IMR-90 (cell line): ENCODE data around the gene MID2. TPM values are rescaled to one million over a fixed set of nuclear protein-coding genes. Genes with fewer than 3 reads are reported as not detected.

Experiments used
- ATAC-seq: fragments of 200-7000 bp; cut with Tn5 transposase; 2 replicates; pipeline ENCODE4 v1.9.1; 2020; ENCODE audit warnings: low read depth, mild to moderate bottlenecking, moderate library complexity
- BruUV-seq: library from RNA; stranded (reverse); fragments of 400-500 nt; replicated peaks from 2 replicates; lab custom pipeline; 2021; lab: Mats Ljungman, UMichigan
- CTCF ChIA-PET: fragments of 300-600 bp; formaldehyde crosslinking; extraction: SDS; loops from one replicate; lab custom pipeline; 2021; ENCODE audit warnings: antibody characterized with exemption; lab: Yijun Ruan, JAX
- POLR2A ChIA-PET: fragments of 300-600 bp; sonication (Branson Sonifier 250); formaldehyde crosslinking; loops from one replicate; lab custom pipeline; 2022; ENCODE audit warnings: antibody characterized with exemption; ENCODE audit not compliant: unreplicated experiment; lab: Charles Lee
- DNase-seq: peaks from one replicate; pipeline ENCODE4 v3.0.0; 2013
- H2AFZ ChIP-seq: replicated peaks from 2 replicates; pipeline ENCODE3; 2013; ENCODE audit warnings: low read length, mild to moderate bottlenecking; ENCODE audit not compliant: poor library complexity
- H2AK5ac ChIP-seq: 2 replicates; pipeline ENCODE4 v1.6.1; 2013; ENCODE audit warnings: low read depth, low read length, inconsistent platforms
- H2AK9ac ChIP-seq: replicated peaks from 2 replicates; pipeline ENCODE3; 2013; ENCODE audit warnings: mild to moderate bottlenecking, low read depth, low read length, moderate library complexity; ENCODE audit not compliant: poor library complexity
- H2BK120ac ChIP-seq: 2 replicates; pipeline ENCODE4 v1.6.1; 2013; ENCODE audit warnings: low read depth, low read length, inconsistent platforms
- H2BK15ac ChIP-seq: 3 replicates; pipeline ENCODE4 v1.6.1; 2013; ENCODE audit warnings: low read depth, low read length, inconsistent platforms
- H2BK20ac ChIP-seq: 2 replicates; pipeline ENCODE4 v1.6.1; 2013; ENCODE audit warnings: low read depth, mild to moderate bottlenecking, inconsistent platforms, low read length, moderate library complexity
- H2BK5ac ChIP-seq: 2 replicates; pipeline ENCODE4 v1.6.1; 2013; ENCODE audit warnings: mild to moderate bottlenecking, low read depth, low read length, inconsistent platforms; ENCODE audit not compliant: poor library complexity, severe bottlenecking
- H3K14ac ChIP-seq: replicated peaks from 2 replicates; pipeline ENCODE4 v1.6.1; 2013; ENCODE audit warnings: low read depth, low read length, inconsistent platforms
- H3K18ac ChIP-seq: 2 replicates; pipeline ENCODE4 v1.6.1; 2013; ENCODE audit warnings: low read depth, low read length, control low read depth
- H3K23ac ChIP-seq: 2 replicates; pipeline ENCODE4 v1.6.1; 2013; ENCODE audit warnings: low read depth, low read length, inconsistent platforms
- H3K27ac ChIP-seq: 2 replicates; pipeline ENCODE4 v1.5.1; 2013; ENCODE audit warnings: mild to moderate bottlenecking, control low read depth, low read length; ENCODE audit not compliant: insufficient read depth
- H3K27me3 ChIP-seq: 2 replicates; pipeline ENCODE4 v1.6.1; 2013; ENCODE audit warnings: low read length; ENCODE audit not compliant: control insufficient read depth, insufficient read depth
- H3K36me3 ChIP-seq: 2 replicates; pipeline ENCODE4 v1.6.1; 2013; ENCODE audit warnings: low read length, mixed read lengths; ENCODE audit not compliant: control insufficient read depth, insufficient read depth
- H3K4ac ChIP-seq: 2 replicates; pipeline ENCODE4 v1.6.1; 2013; ENCODE audit warnings: low read depth, low read length, inconsistent platforms
- H3K4me1 ChIP-seq: 2 replicates; pipeline ENCODE4 v1.6.1; 2013; ENCODE audit warnings: low read length, mixed read lengths; ENCODE audit not compliant: control insufficient read depth, insufficient read depth
- H3K4me2 ChIP-seq: 2 replicates; pipeline ENCODE4 v1.6.1; 2013; ENCODE audit warnings: low read depth, mild to moderate bottlenecking, control low read depth, low read length, moderate library complexity
- H3K4me3 ChIP-seq: 2 replicates; pipeline ENCODE4 v1.5.1; 2013; ENCODE audit warnings: low read depth, mild to moderate bottlenecking, control low read depth, low read length, moderate library complexity; ENCODE audit not compliant: insufficient read depth
- H3K56ac ChIP-seq: 2 replicates; pipeline ENCODE4 v1.6.1; 2013; ENCODE audit warnings: low read length, inconsistent platforms; ENCODE audit not compliant: insufficient read depth; ENCODE audit errors: extremely low read depth
- H3K79me1 ChIP-seq, 2 experiments: 2 replicates each; pipeline ENCODE4 v1.6.1; 2013; ENCODE audit warnings: low read length in 2 of 2, inconsistent platforms in 1 of 2, low read depth in 1 of 2
- H3K9ac ChIP-seq: 2 replicates; pipeline ENCODE4 v1.6.1; 2013; ENCODE audit warnings: low read depth, low read length, control low read depth
- H3K9me1 ChIP-seq: 2 replicates; pipeline ENCODE4 v1.6.1; 2013; ENCODE audit warnings: low read length, inconsistent platforms; ENCODE audit not compliant: insufficient read depth
- H3K9me3 ChIP-seq: 2 replicates; pipeline ENCODE4 v1.6.1; 2013; ENCODE audit warnings: low read length; ENCODE audit not compliant: control insufficient read depth, insufficient read depth
- H4K20me1 ChIP-seq: 2 replicates; pipeline ENCODE4 v1.6.1; 2013; ENCODE audit warnings: low read length, inconsistent platforms; ENCODE audit not compliant: insufficient read depth
- H4K5ac ChIP-seq: 2 replicates; pipeline ENCODE4 v1.6.1; 2013; ENCODE audit warnings: mild to moderate bottlenecking, low read depth, low read length, control low read depth
- H4K8ac ChIP-seq, 2 experiments: 2 replicates each; pipeline ENCODE4 v1.6.1; 2013; ENCODE audit warnings: low read depth in 2 of 2, low read length in 2 of 2, control low read depth in 1 of 2, inconsistent platforms in 1 of 2
- H4K91ac ChIP-seq: 2 replicates; pipeline ENCODE4 v1.6.1; 2013; ENCODE audit warnings: low read depth, low read length, inconsistent platforms; ENCODE audit not compliant: insufficient read depth
- CEBPB ChIP-seq: IDR thresholded peaks from 2 replicates; pipeline ENCODE4 v1.6.1; 2012; ENCODE audit warnings: low read depth, low read length, improper control_type of control experiment
- CHD1 ChIP-seq: IDR thresholded peaks from 2 replicates; pipeline ENCODE4 v1.6.1; 2012; ENCODE audit warnings: low read depth, low read length, improper control_type of control experiment
- MAZ ChIP-seq: IDR thresholded peaks from 2 replicates; pipeline ENCODE4 v1.6.1; 2012; ENCODE audit warnings: low read depth, mild to moderate bottlenecking, low read length, improper control_type of control experiment, moderate library complexity, borderline replicate concordance
- MXI1 ChIP-seq: IDR thresholded peaks from 2 replicates; pipeline ENCODE4 v1.6.1; 2012; ENCODE audit warnings: low read depth, mild to moderate bottlenecking, low read length, moderate library complexity, borderline replicate concordance
- NFE2L2 ChIP-seq: fragments of 150-350 bp; IDR thresholded peaks from 2 replicates; pipeline ENCODE4 v1.6.1; 2016; ENCODE audit warnings: low read depth, mild to moderate bottlenecking, low read length
- RCOR1 ChIP-seq: IDR thresholded peaks from 2 replicates; pipeline ENCODE4 v1.6.1; 2012; ENCODE audit warnings: mild to moderate bottlenecking, low read length, improper control_type of control experiment; ENCODE audit not compliant: insufficient replicate concordance
- SMC3 ChIP-seq: fragments of 150-350 bp; IDR thresholded peaks from 2 replicates; pipeline ENCODE4 v1.6.1; 2016; ENCODE audit warnings: low read depth, mild to moderate bottlenecking, antibody characterized with exemption, low read length, moderate library complexity
- USF2 ChIP-seq: fragments of 150-350 bp; IDR thresholded peaks from 2 replicates; pipeline ENCODE4 v1.6.1; 2017; ENCODE audit warnings: mild to moderate bottlenecking, antibody characterized with exemption, low read length, low read depth
- WGBS, 2 experiments: methylation state at CpG; one replicate each; pipeline versions ENCODE4 v1.1.5 to v1.1.7; 2013; ENCODE audit warnings: missing lambda C conversion rate in 2 of 2; ENCODE audit not compliant: insufficient read length in 1 of 2; ENCODE audit errors: extremely low coverage in 2 of 2; 5-methylcytosine and 5-hydroxymethylcytosine counted together
- dilution Hi-C: fragments of 300-500 bp; cut with HindIII; formaldehyde crosslinking; loops from one replicate; pipeline ENCODE4 v1.14.3; 2018; ENCODE audit warnings: low sequenced_read_pairs; ENCODE audit not compliant: unreplicated experiment
- in situ Hi-C: fragments of 300-500 bp; cut with MboI; formaldehyde crosslinking; loops from 3 replicates; pipeline ENCODE4 v1.14.3; 2019; ENCODE audit warnings: low sequenced_read_pairs, inconsistent platforms, mixed read lengths
- intact Hi-C: fragments of 100-400 bp; cut with micrococcal nuclease; formaldehyde crosslinking; loops from 2 replicates; pipeline ENCODE4 v1.10.0; 2022
- polyA plus RNA-seq, 3 experiments: library from polyadenylated mRNA; depleted of rRNA; stranded (reverse); fragments of >200 nt; gene quantifications; 2 replicates each; pipeline ENCODE4 v1.2.3, GENCODE V29; 2012; ENCODE audit warnings: low replicate concordance in 1 of 3
- total RNA-seq: library from RNA; depleted of rRNA; stranded (reverse); fragments of >200 nt; gene quantifications from 2 replicates; pipeline ENCODE4 v1.2.3, GENCODE V29; 2012

Gene MID2
- total and polyA plus RNA-seq, 2 of the 4 experiments (the other 2 are of a cell fraction) = 1.1 to 4.7 TPM

- no peak overlapping the region for H3K4ac ChIP-seq
- H3K9ac ChIP-seq = no peak overlapping the region
- H3K56ac ChIP-seq = no peak overlapping the region
- H3K79me1 ChIP-seq = no peaks in the 10 kb centered on the region
- in situ Hi-C loops = no loop called here
- H2BK5ac ChIP-seq = no peak overlapping the region
- H3K4me2 ChIP-seq = no peak overlapping the region
- 38% methylated on average over 1 of the region's 6 CpGs; no CpG with 5 or more reads in 1 of the 2 experiments for WGBS, 2 experiments
- H3K14ac ChIP-seq = no peak overlapping the region
- H3K4me3 ChIP-seq = no peak overlapping the region
- peaks cover 8% of the 10 kb centered on the region; the same call in 1 of the 2 replicates for H3K27me3 ChIP-seq
- no peaks in the 10 kb centered on the region for H3K36me3 ChIP-seq
- ChIA-PET CTCF (no interaction called here), POLR2A (no interaction called here)
- intact Hi-C loops = no loop called here
- H3K23ac ChIP-seq = no peak overlapping the region
- no peak overlapping the region for H2BK15ac ChIP-seq
- no peak overlapping the region for H4K91ac ChIP-seq
- H4K8ac ChIP-seq = no peak overlapping the region
- no peak overlapping the region for H3K27ac ChIP-seq
- no peak overlapping the region for H2AK5ac ChIP-seq
- no peak overlapping the region for H3K18ac ChIP-seq
- no peaks in the 10 kb centered on the region for H3K4me1 ChIP-seq
- H4K20me1 ChIP-seq = no peaks in the 10 kb centered on the region
- H2BK120ac ChIP-seq = no peak overlapping the region
- no peaks in the 10 kb centered on the region for H3K9me3 ChIP-seq
- no peak overlapping the region for H2AFZ ChIP-seq
- H2AK9ac ChIP-seq = no peak overlapping the region
- DNase-seq (no peak), ATAC-seq (no peak)
- TF ChIP-seq MXI1 = no peak
- TF ChIP-seq NFE2L2 = no peak
- TF ChIP-seq CEBPB = no peak
- TF ChIP-seq MAZ = no peak
- no peak for TF ChIP-seq CHD1
- no peak for TF ChIP-seq RCOR1
- no peak for TF ChIP-seq SMC3
- no peak for TF ChIP-seq USF2
- H3K9me1 ChIP-seq = no peaks in the 10 kb centered on the region
- no peak overlapping the region for H4K5ac ChIP-seq
- dilution Hi-C loops = no loop called here
- no peak overlapping the region for H2BK20ac ChIP-seq
- BruUV-seq = no TSS peak
Measured at GRCh38 chrX:107902721-107903120, 77.1 kb downstream of the MID2 start.
